Keratinocyte (primary cell): ENCODE results near the gene CAP2. TPM values are rescaled to one million over a fixed set of nuclear protein-coding genes. Genes with fewer than 3 reads are reported as not detected.

ENCODE experiments used
- DNase-seq: peaks from one replicate; pipeline ENCODE4 v3.0.0-alpha.2; 2011; ENCODE audit warnings: low read depth, missing footprints, low spot score
- FAIRE-seq: peaks from 2 replicates; lab custom pipeline; 2011; peaks lifted over from hg19 to GRCh38; lab: Jason Lieb, UNC
- H2AFZ ChIP-seq: 2 replicates; pipeline ENCODE4 v1.6.0; 2012; ENCODE audit warnings: low read length, control low read depth, inconsistent platforms; ENCODE audit not compliant: control insufficient read depth
- H3K27ac ChIP-seq: 2 replicates; pipeline ENCODE4 v1.5.1; 2011; ENCODE audit warnings: low read length; ENCODE audit not compliant: control insufficient read depth, insufficient read depth
- H3K27me3 ChIP-seq: 3 replicates; pipeline ENCODE4 v1.6.0; 2011; ENCODE audit warnings: low read length; ENCODE audit not compliant: control insufficient read depth, insufficient read depth; ENCODE audit errors: extremely low read depth
- H3K36me3 ChIP-seq, 2 experiments: 2 replicates in 1 of 2; 3 replicates in 1 of 2; pipeline ENCODE4 v1.5.1; 2011; ENCODE audit warnings: low read length in 2 of 2, mild to moderate bottlenecking in 1 of 2; ENCODE audit not compliant: control insufficient read depth in 2 of 2, insufficient read depth in 2 of 2; ENCODE audit errors: extremely low read depth in 1 of 2
- H3K4me1 ChIP-seq: 3 replicates; pipeline ENCODE4 v1.5.1; 2011; ENCODE audit warnings: low read length; ENCODE audit not compliant: control insufficient read depth, insufficient read depth; ENCODE audit errors: extremely low read depth
- H3K4me2 ChIP-seq: 3 replicates; pipeline ENCODE4 v1.6.0; 2011; ENCODE audit warnings: low read depth, low read length; ENCODE audit not compliant: control insufficient read depth, insufficient read depth; ENCODE audit errors: extremely low read depth
- H3K4me3 ChIP-seq, 3 experiments: fragments of 200-600 bp in 1 of 3; sonication (generic) in 1 of 3; 2 replicates in 2 of 3; 3 replicates in 1 of 3; pipeline ENCODE4 v1.5.1; 2011 to 2016; ENCODE audit warnings: low read length in 3 of 3, mild to moderate bottlenecking in 3 of 3, control low read depth in 2 of 3, inconsistent platforms in 1 of 3, low read depth in 1 of 3, mixed read lengths in 1 of 3, mixed run types in 1 of 3, moderate library complexity in 1 of 3; ENCODE audit not compliant: control insufficient read depth in 2 of 3, insufficient read depth in 2 of 3; ENCODE audit errors: extremely low read depth in 1 of 3
- H3K79me2 ChIP-seq: 2 replicates; pipeline ENCODE4 v1.6.0; 2012; ENCODE audit warnings: low read length; ENCODE audit not compliant: control insufficient read depth, insufficient read depth
- H3K9ac ChIP-seq: 3 replicates; pipeline ENCODE4 v1.6.0; 2011; ENCODE audit warnings: low read length; ENCODE audit not compliant: control insufficient read depth, insufficient read depth; ENCODE audit errors: extremely low read depth
- H3K9me1 ChIP-seq: 3 replicates; pipeline ENCODE4 v1.6.0; 2011; ENCODE audit warnings: low read length; ENCODE audit not compliant: control insufficient read depth, insufficient read depth; ENCODE audit errors: extremely low read depth
- H3K9me3 ChIP-seq: 2 replicates; pipeline ENCODE4 v1.5.1; 2012; ENCODE audit warnings: low read depth, low read length; ENCODE audit not compliant: control insufficient read depth
- H4K20me1 ChIP-seq: 3 replicates; pipeline ENCODE4 v1.6.0; 2011; ENCODE audit warnings: low read length; ENCODE audit not compliant: control insufficient read depth, insufficient read depth; ENCODE audit errors: extremely low read depth
- CTCF ChIP-seq, 3 experiments: IDR thresholded peaks in 1 of 3; conservative IDR thresholded peaks in 1 of 3; optimal IDR thresholded peaks in 1 of 3; 2 replicates in 2 of 3; 3 replicates in 1 of 3; pipeline versions ENCODE3 to v1.5.1; 2011; ENCODE audit warnings: low read length in 3 of 3, mild to moderate bottlenecking in 3 of 3, moderate library complexity in 2 of 3, control low read depth in 1 of 3, inconsistent platforms in 1 of 3; ENCODE audit not compliant: insufficient read depth in 2 of 3; ENCODE audit errors: extremely low read depth in 1 of 3
- EZH2 ChIP-seq: IDR thresholded peaks from one replicate; pipeline ENCODE4 v1.6.1; 2012; ENCODE audit warnings: inconsistent platforms, mild to moderate bottlenecking, low read length, moderate library complexity
- dilution Hi-C: fragments of 300-500 bp; cut with MboI; formaldehyde crosslinking; loops from one replicate; pipeline ENCODE4 v1.7.0; 2020; ENCODE audit warnings: low sequenced_read_pairs; ENCODE audit not compliant: extremely low pct_ligation_motif_present
- polyA plus RNA-seq, 5 experiments: library from polyadenylated mRNA; depleted of rRNA in 3 of 5; stranded (reverse) in 3 of 5; stranded (forward) in 1 of 5; unstranded in 1 of 5; fragments of >200 nt; gene quantifications; 1 replicate in 1 of 5; 2 replicates in 3 of 5; 3 replicates in 1 of 5; pipeline versions ENCODE4 v1.2.1 to v1.2.3, GENCODE V29; 2011 to 2012; ENCODE audit warnings: missing spikeins in 2 of 5, low read depth in 1 of 5, low replicate concordance in 1 of 5

CAP2 gene
- polyA plus RNA-seq, 1 donor (not counting 4 experiments of a cell fraction or from before 2014, with no cell fraction given) = 12.1 TPM

- peaks cover 25% of the 10 kb centered on the region for H3K79me2 ChIP-seq
- H3K27ac ChIP-seq = no peak overlapping the region
- DNase-seq (no peak), FAIRE-seq (no peak)
- dilution Hi-C loops = no loop called here
- TF ChIP-seq CTCF (optimal IDR thresholded peaks at IDR 0.05 in 1 of 3, IDR thresholded peaks at IDR 0.05 in 1 of 3, conservative IDR thresholded peaks at IDR 0.05 in 1 of 3; ENCODE audit: extremely low read depth in 1 of 3, insufficient read depth in 2 of 3, low read length in 3 of 3) (no peak), EZH2 (no peak)
- H3K9me1 ChIP-seq = no peaks in the 10 kb centered on the region
- H3K36me3 ChIP-seq = no peaks in the 10 kb centered on the region
- H3K4me1 ChIP-seq = peaks cover 22% of the 10 kb centered on the region
- no peak overlapping the region for H3K9ac ChIP-seq
- H4K20me1 ChIP-seq = no peaks in the 10 kb centered on the region
- H3K27me3 ChIP-seq = no peaks in the 10 kb centered on the region
- H3K4me2 ChIP-seq = no peak overlapping the region
- H3K4me3 ChIP-seq = no peak overlapping the region
- no peaks in the 10 kb centered on the region for H3K9me3 ChIP-seq
- no peak overlapping the region for H2AFZ ChIP-seq
Observed at GRCh38 chr6:17415321-17415720, 21.9 kb downstream of the CAP2 start.

- Histone ChIP-seq H3K9me1 (no peaks in the 10 kb centered on the region), H3K27ac (no peak overlapping the region), H4K20me1 (no peaks in the 10 kb centered on the region), H3K79me2 (peaks cover 27% of the 10 kb centered on the region), H3K4me3 (no peak overlapping the region), H3K9me3 (no peaks in the 10 kb centered on the region), H3K27me3 (no peaks in the 10 kb centered on the region), H3K9ac (no peak overlapping the region), H3K4me1 (peaks cover 22% of the 10 kb centered on the region), H2AFZ (no peak overlapping the region), H3K4me2 (no peak overlapping the region), H3K36me3 (peaks cover 0 to 1% of the 10 kb centered on the region in 2 experiments)
- no peak for FAIRE-seq
- DNase-seq = no peak
- TF ChIP-seq EZH2 (no peak), CTCF (optimal IDR thresholded peaks at IDR 0.05 in 1 of 3, IDR thresholded peaks at IDR 0.05 in 1 of 3, conservative IDR thresholded peaks at IDR 0.05 in 1 of 3; ENCODE audit: extremely low read depth in 1 of 3, insufficient read depth in 2 of 3, low read length in 3 of 3) (no peak)
- dilution Hi-C loops = no loop called here
Observed at GRCh38 chr6:17416806-17417205, 23.4 kb downstream of the CAP2 start.
